Ammon's horn (tissue), 1 donor: ENCODE data around the gene ADAMTS16.
A peak's percentile ranks its signal among the peaks of the same experiment; 100 is the strongest.

Experiments
- DNase-seq: peaks from one replicate; pipeline ENCODE4 v3.0.0-alpha.2; 2016; ENCODE audit warnings: low spot score

ADAMTS16 gene

GRCh38 chr5:5348135-5348534 is 208.0 kb downstream of the ADAMTS16 start:
- no peak for DNase-seq

- DNase-seq, result no peak
Observed at GRCh38 chr5:5348576-5348975, 208.4 kb downstream of the ADAMTS16 start.

- no peak for DNase-seq
Observed at GRCh38 chr5:5350101-5350500, 210.0 kb downstream of the ADAMTS16 start.

- DNase-seq, result no peak
Observed at GRCh38 chr5:5351288-5351979, 211.3 kb downstream of the ADAMTS16 start.

GRCh38 chr5:5352675-5353074 is 212.5 kb downstream of the ADAMTS16 start:
- DNase-seq, result no peak

GRCh38 chr5:5353681-5354080 is 213.6 kb downstream of the ADAMTS16 start:
- DNase-seq, result no peak

- no peak for DNase-seq
Observed at GRCh38 chr5:5356765-5357164, 216.6 kb downstream of the ADAMTS16 start.

GRCh38 chr5:5359618-5360017 is 219.5 kb downstream of the ADAMTS16 start:
- no peak for DNase-seq

GRCh38 chr5:5360363-5360940 is 220.3 kb downstream of the ADAMTS16 start:
- DNase-seq, result no peak

GRCh38 chr5:5360941-5361520 is 220.9 kb downstream of the ADAMTS16 start:
- no peak for DNase-seq

GRCh38 chr5:5363045-5363444 is 222.9 kb downstream of the ADAMTS16 start:
- DNase-seq, result no peak

GRCh38 chr5:5364932-5365331 is 224.8 kb downstream of the ADAMTS16 start:
- DNase-seq, result no peak

GRCh38 chr5:5367739-5368138 is 227.6 kb downstream of the ADAMTS16 start:
- no peak for DNase-seq

- peak; percentile 48 for DNase-seq
Observed at GRCh38 chr5:5369051-5369605, 229.0 kb downstream of the ADAMTS16 start.
